GM18499 (cell line): ENCODE data around the gene PHIP.
A peak's percentile ranks its signal among the peaks of the same experiment; 100 is the strongest.
"Not testable (repeated sequence)": the region's sequence is repeated elsewhere in the genome, so short reads cannot be mapped to it uniquely, and the experiment has no call there.

Experiments used
- ATAC-seq: cut with Tn5 transposase; IDR thresholded peaks from one replicate; pipeline ENCODE4 v1.9.1; 2021; ENCODE audit warnings: moderate number of reproducible peaks; ENCODE audit not compliant: insufficient read depth, unreplicated experiment

Gene PHIP

GRCh38 chr6:79078075-79078969, at the start of gene PHIP:
Gene PHIP (minus strand): TSS chr6:79078254. CDS start chr6:79078068, 186 bp downstream.
- ATAC-seq = peak; percentile 56

- no peak for ATAC-seq
Observed at GRCh38 chr6:79127660-79128059, 49.6 kb upstream of the PHIP start.

GRCh38 chr6:79119217-79119616, 41.2 kb upstream of the PHIP start:
- ATAC-seq = no peak

- ATAC-seq = no peak
Observed at GRCh38 chr6:79117752-79118151, 39.7 kb upstream of the PHIP start.

GRCh38 chr6:79115553-79116182, 37.6 kb upstream of the PHIP start:
- ATAC-seq = no peak

GRCh38 chr6:79111549-79111948, 33.5 kb upstream of the PHIP start:
- ATAC-seq = no peak

- no peak for ATAC-seq
Observed at GRCh38 chr6:79101164-79101563, 23.1 kb upstream of the PHIP start.

GRCh38 chr6:79100304-79100703, 22.2 kb upstream of the PHIP start:
- ATAC-seq = no peak

- ATAC-seq = no peak
Observed at GRCh38 chr6:79094938-79095337, 16.9 kb upstream of the PHIP start.

GRCh38 chr6:79091801-79092200, 13.7 kb upstream of the PHIP start:
- not testable (repeated sequence) for ATAC-seq

- no peak for ATAC-seq
Observed at GRCh38 chr6:79089552-79090404, 11.7 kb upstream of the PHIP start.

GRCh38 chr6:79084693-79085092, 6.6 kb upstream of the PHIP start:
- ATAC-seq = no peak

GRCh38 chr6:79082304-79082703, 4.2 kb upstream of the PHIP start:
- no peak for ATAC-seq

GRCh38 chr6:79081663-79082062, 3.6 kb upstream of the PHIP start:
- no peak for ATAC-seq

GRCh38 chr6:79079561-79080041, 1.5 kb upstream of the PHIP start:
- ATAC-seq = no peak

GRCh38 chr6:79077715-79078074, 359 bp downstream of the PHIP start:
- peak; percentile 7 for ATAC-seq

- ATAC-seq = peak; percentile 39
Observed at GRCh38 chr6:79076782-79077641, 1.0 kb downstream of the PHIP start.

GRCh38 chr6:79076160-79076559, 1.9 kb downstream of the PHIP start:
- no peak for ATAC-seq

- ATAC-seq = no peak
Observed at GRCh38 chr6:79073888-79074287, 4.2 kb downstream of the PHIP start.
